Psoas muscle (tissue), 8 donors: ENCODE data around the gene FRRS1L. TPM values are rescaled to one million over a fixed set of nuclear protein-coding genes. Genes with fewer than 3 reads are reported as not detected.

Source experiments
- ATAC-seq, 4 donors: fragments of 200-7000 bp; cut with Tn5 transposase; one replicate each; pipeline ENCODE4 v1.9.1; 2020; ENCODE audit warnings: moderate library complexity in 3 of 4, mild to moderate bottlenecking in 2 of 4
- DNase-seq, 2 donors: peaks; one replicate each; pipeline ENCODE4 v3.0.0-alpha.2; 2020
- H3K27ac ChIP-seq: fragments of 200-600 bp; one replicate; pipeline ENCODE4 v1.8.0; 2022
- H3K27me3 ChIP-seq, 3 donors: fragments of 200-600 bp in 1 of 3; one replicate each; pipeline versions ENCODE4 v1.6.1 to v1.8.0; 2013 to 2022; ENCODE audit warnings: low read length in 2 of 3, mild to moderate bottlenecking in 2 of 3, moderate library complexity in 1 of 3; ENCODE audit not compliant: insufficient read depth in 3 of 3
- H3K36me3 ChIP-seq, 2 donors: fragments of 200-600 bp in 1 of 2; one replicate each; pipeline versions ENCODE4 v1.6.1 to v1.8.0; 2013 to 2022; ENCODE audit warnings: low read depth in 1 of 2, mild to moderate bottlenecking in 1 of 2, moderate library complexity in 1 of 2; ENCODE audit not compliant: insufficient read depth in 1 of 2
- H3K4me1 ChIP-seq: fragments of 200-600 bp; one replicate; pipeline ENCODE4 v1.8.0; 2022
- H3K4me3 ChIP-seq: fragments of 200-600 bp; one replicate; pipeline ENCODE4 v1.8.0; 2022; ENCODE audit warnings: mild to moderate bottlenecking
- H3K9me3 ChIP-seq: fragments of 200-600 bp; one replicate; pipeline ENCODE4 v1.8.0; 2022
- WGBS, 3 donors: extraction: QIAGEN DNeasy Blood & Tissue Kit; methylation state at CpG; one replicate each; pipeline versions ENCODE4 v1.1.6 to v1.1.7; 2013; 5-methylcytosine and 5-hydroxymethylcytosine counted together
- intact Hi-C, 2 donors: fragments of 100-400 bp; cut with DNase I; formaldehyde crosslinking; loops; one replicate each; pipeline versions ENCODE4 v1.11.0 to v1.14.2; 2022
- polyA plus RNA-seq, 3 donors: library from polyadenylated mRNA; stranded (reverse); fragments of 200-250 nt; gene quantifications; one replicate each; pipeline ENCODE4 v1.2.3, GENCODE V29; 2013
- total RNA-seq, 4 donors: library from RNA; stranded (reverse); fragmentation: NEBNext Ultra II Directional in 2 of 4; extraction: Animal tissue kit (Norgen Biotek cat#: 25700) in 2 of 4; gene quantifications; one replicate each; pipeline versions ENCODE4 v1.2.1 to v1.2.4, GENCODE V29; 2021 to 2023
- TF ChIP-seq, protein P1 (sequence below): fragments of 200-600 bp; IDR thresholded peaks from one replicate; pipeline ENCODE4 v1.8.0; 2022; ENCODE audit warnings: antibody characterized with exemption
- donor health status: healthy with polysubstance abuse.
- donor health status: DM: no; HTN: no; CAD: no; lungs with moderate emphysema.
- donor health status: Bipolar disorder and iron deficiency.
- donor health status: healthy.
- donor health status: DM: yes; HTN: yes; CAD: no.
- donor health status: DM: no; HTN: no; CAD: no.
- donor health status: DM: no; HTN: no; CAD: no.
- donor health status: DM: yes; HTN: yes; CAD: no.

Gene FRRS1L
- total and polyA plus RNA-seq, 7 donors, result under 0.01 to 0.04 (median 0.01) TPM; not detected in 4

GRCh38 chr9:109179801-109180523 is 12.9 kb upstream of the FRRS1L start:
- Histone ChIP-seq H3K27ac (no peak overlapping the region), H3K36me3 (no peaks in the 10 kb centered on the region), H3K27me3 (no peaks in the 10 kb centered on the region), H3K4me1 (no peaks in the 10 kb centered on the region), H3K4me3 (no peak overlapping the region), H3K9me3 (no peaks in the 10 kb centered on the region)
- ATAC-seq, result no peak
- no peak for DNase-seq
- intact Hi-C loops, result loop anchor here in 1 of 2 donors (5.0 kb wide), 1 partner anchor 137 kb away; no protein-coding TSS in a partner anchor
- TF ChIP-seq, protein P1, sequence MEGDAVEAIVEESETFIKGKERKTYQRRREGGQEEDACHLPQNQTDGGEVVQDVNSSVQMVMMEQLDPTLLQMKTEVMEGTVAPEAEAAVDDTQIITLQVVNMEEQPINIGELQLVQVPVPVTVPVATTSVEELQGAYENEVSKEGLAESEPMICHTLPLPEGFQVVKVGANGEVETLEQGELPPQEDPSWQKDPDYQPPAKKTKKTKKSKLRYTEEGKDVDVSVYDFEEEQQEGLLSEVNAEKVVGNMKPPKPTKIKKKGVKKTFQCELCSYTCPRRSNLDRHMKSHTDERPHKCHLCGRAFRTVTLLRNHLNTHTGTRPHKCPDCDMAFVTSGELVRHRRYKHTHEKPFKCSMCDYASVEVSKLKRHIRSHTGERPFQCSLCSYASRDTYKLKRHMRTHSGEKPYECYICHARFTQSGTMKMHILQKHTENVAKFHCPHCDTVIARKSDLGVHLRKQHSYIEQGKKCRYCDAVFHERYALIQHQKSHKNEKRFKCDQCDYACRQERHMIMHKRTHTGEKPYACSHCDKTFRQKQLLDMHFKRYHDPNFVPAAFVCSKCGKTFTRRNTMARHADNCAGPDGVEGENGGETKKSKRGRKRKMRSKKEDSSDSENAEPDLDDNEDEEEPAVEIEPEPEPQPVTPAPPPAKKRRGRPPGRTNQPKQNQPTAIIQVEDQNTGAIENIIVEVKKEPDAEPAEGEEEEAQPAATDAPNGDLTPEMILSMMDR, result no peak
- WGBS, 3 donors, result 32 to 61% (median 41%) methylated on average over 9 of the region's 9 CpGs

DNA sequence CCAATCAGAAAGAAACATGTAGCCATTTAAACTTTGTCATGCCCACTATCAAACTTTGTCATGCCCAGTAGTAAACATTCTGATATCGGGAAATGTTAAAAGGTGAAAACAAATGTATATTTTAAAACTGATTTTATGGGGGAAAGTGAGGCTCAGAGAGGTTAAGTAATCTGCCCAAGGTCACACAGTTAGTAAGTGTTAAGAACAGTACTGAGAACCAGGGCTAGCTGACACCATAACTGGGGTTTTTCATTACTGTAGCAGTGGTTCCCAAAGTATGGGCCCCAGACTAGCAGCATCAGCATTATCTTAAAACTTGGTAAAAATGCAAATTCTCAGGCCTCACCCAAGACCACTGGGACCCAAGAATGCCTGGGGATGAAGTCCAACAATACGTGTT is 9.9 kb upstream of the FRRS1L start:
- TF ChIP-seq, protein P1, result no peak
- intact Hi-C loops, result no loop called here
- no peaks in the 10 kb centered on the region for H3K9me3 ChIP-seq
- no peaks in the 10 kb centered on the region for H3K27me3 ChIP-seq
- H3K27ac ChIP-seq, result no peak overlapping the region
- no peak overlapping the region for H3K4me3 ChIP-seq
- no peak for DNase-seq
- 88 to 94% (median 92%) methylated on average over 2 of the region's 2 CpGs for whole genome bisulfite sequencing, 3 donors
- no peak for ATAC-seq
- H3K36me3 ChIP-seq, result no peaks in the 10 kb centered on the region
- no peaks in the 10 kb centered on the region for H3K4me1 ChIP-seq

- 67 to 73% (median 69%) methylated on average over 8 of the region's 8 CpGs for WGBS, 3 donors
- Histone ChIP-seq H3K27me3 (no peaks in the 10 kb centered on the region), H3K4me3 (no peak overlapping the region), H3K36me3 (no peaks in the 10 kb centered on the region), H3K9me3 (no peaks in the 10 kb centered on the region), H3K4me1 (no peaks in the 10 kb centered on the region), H3K27ac (no peak overlapping the region)
- DNase-seq (no peak), ATAC-seq (no peak)
- TF ChIP-seq, protein P1, result no peak
- intact Hi-C loops, result no loop called here
Measured at GRCh38 chr9:109176386-109176785, 9.3 kb upstream of the FRRS1L start.

DNA sequence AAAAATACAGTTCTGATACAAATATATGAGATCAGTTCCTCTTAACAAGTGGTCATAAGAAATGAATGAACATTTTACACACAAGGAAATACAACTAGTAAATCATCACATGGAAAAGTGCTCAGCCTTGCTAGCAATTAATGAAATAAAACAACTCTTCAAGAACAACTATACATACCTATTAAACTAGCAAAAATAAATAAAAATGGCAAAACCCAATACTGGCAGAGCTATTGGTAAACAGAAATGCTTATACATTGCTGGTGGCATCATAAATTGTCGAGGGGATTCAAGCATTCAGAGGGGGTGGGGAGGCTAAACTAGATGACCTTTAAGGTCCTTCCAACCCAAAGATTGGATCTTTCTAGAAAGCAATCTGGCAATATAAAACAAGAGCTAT is 5.9 kb upstream of the FRRS1L start:
- Histone ChIP-seq H3K4me3 (no peak overlapping the region), H3K27me3 (peaks cover 0 to 16% (median 6%) of the 10 kb centered on the region in 3 donors), H3K27ac (no peak overlapping the region), H3K9me3 (no peaks in the 10 kb centered on the region), H3K36me3 (no peaks in the 10 kb centered on the region), H3K4me1 (no peaks in the 10 kb centered on the region)
- DNase-seq (no peak), ATAC-seq (no peak)
- TF ChIP-seq, protein P1, result no peak
- WGBS, 3 donors, result 48 to 60% (median 56%) methylated on average over 1 of the region's 1 CpG
- intact Hi-C loops, result no loop called here

DNA sequence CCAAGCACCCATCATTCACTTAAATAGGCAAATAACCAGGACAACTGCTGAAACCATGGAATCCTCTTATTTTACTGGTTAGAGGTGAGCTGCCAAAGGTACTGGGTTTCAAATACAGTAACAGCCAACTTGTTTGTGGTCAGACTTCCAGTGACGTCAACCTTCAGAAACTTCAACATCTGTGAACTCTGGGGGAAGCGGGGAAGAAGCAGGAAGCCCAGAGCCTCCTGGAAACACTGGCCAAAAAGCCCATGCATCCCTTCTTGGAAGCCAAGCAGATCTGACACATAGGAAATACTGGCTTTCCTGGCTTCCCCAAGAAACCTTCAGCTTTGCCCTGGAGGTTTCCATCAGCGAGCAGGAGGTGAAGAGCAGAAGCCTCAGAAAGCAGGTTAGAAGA is 4.9 kb upstream of the FRRS1L start:
- ATAC-seq (no peak), DNase-seq (no peak)
- no peaks in the 10 kb centered on the region for H3K4me1 ChIP-seq
- WGBS, 3 donors, result 72 to 74% (median 73%) methylated on average over 3 of the region's 3 CpGs
- intact Hi-C loops, result no loop called here
- H3K36me3 ChIP-seq, result no peaks in the 10 kb centered on the region
- H3K4me3 ChIP-seq, result no peak overlapping the region
- H3K27ac ChIP-seq, result no peak overlapping the region
- TF ChIP-seq, protein P1, result no peak
- no peaks in the 10 kb centered on the region for H3K9me3 ChIP-seq
- H3K27me3 ChIP-seq, result peaks cover 5 to 25% (median 6%) of the 10 kb centered on the region in 3 donors
